ENCODE data around the gene C18orf32.
"Not testable (repeated sequence)": the region's sequence is repeated elsewhere in the genome, so short reads cannot be mapped to it uniquely, and the experiment has no call there.

Gene C18orf32

DNA sequence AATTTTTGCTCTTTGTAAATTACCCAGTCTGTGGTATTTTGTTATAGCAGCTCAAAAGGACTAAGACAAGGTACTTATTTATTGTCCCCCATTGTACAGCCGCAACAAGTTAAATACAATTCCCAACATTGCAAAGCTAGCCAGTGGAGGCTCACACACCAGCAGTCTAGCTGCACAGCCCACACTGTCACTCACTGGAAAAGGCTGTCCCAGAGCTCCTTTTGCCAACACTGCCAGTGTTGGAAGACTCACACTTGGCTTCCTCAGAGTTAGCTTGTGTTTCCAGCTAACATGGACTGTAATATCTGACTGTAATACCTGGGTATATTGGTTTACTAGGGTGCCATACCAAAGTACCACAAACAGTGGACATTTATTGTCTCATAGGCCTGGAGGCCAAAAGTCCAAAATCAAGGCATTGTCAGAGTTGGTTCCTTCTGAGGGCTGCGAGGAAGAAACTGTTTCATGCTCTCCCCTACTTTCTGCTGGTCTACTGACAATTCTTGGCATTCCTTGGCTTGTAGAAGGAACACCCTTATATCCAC is 19.9 kb downstream of the C18orf32 start:
- no peak for DNase-seq

DNA sequence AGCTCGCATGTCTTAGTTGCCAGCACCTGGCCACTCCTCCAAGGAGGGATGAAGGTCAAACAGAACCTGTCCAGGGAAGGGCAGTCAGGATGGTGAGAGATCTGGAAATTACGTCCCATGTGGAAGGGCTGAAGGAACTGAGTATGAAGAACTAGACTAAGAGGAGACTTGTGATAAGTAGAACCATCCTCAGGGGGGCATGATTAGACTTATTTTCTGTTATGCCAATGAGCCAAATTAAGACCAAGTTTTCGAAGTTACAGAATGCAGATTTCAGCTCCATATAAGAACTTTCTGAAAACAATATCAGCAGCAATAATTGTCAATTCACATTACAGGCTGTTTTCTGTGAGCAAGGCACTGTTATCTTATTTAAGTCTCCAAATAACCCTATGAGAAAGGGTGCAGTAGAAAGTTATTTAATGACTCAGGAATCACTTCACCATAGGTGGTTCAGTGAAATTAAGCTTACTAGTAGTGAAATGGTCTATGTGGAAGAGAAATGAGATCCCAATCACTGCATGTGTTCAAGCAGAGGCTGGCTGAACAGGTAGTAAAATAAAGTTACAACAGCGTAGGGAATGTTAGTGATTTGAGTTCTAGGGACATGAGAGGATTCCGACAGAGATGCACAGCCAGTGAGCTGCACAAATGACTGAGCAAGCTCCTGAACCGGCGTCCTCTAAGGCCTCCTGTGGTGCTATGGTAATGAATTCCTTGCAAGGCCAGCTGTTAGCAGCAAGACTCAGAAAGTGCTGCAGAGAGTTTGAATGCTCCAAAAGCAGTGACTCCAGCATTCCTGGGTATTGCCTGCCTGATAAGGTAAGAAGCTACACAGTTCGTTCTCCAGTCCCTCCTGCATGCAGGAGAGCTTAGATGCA is 22.1 kb downstream of the C18orf32 start:
- DNase-seq, result no peak

DNA sequence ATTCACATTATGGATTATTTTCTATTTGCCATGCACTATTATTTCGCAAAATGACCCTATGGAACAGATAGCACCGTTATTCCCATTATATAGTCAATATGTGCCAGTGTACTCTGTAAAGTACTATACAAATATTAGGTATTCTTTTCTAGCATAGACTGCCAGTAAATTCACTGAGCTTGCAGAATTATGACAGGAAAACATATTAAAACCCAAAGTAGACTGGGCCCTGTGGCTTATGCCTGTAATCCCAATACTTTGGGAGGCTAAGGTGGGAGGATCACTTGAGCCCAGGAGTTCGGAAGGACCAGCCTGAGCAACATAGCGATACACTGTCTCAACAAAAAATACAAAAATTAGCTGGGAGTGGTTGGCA is 25.4 kb downstream of the C18orf32 start:
- DNase-seq, result no peak

DNA sequence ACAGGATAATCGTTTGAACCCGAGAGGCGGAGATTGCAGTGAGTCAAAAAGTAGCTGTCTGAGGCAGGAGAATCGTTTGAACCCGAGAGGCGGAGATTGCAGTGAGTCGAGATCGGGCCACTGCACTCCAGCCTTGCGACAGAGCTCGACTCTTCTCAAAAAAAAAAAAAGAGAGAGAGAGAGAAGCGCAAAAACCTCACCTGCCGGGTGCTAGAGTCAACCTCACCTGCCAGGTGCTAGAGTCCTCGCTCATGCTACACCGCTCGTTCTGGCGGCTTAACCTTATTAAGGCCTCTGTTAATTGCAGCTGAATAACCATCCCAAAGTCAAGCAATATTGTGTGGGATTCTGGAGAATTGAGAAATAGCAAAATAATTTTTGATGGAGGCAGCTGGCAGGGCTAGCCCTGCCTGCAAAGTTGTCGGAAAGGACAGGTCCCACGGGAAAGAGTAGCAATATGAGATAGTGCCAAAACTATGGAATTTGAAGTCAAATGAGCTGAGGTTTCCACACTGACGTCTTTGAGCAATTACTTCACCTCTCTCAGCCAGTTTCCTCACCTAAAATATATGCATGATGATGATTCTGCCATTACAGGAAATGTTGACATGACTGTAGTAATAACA is 25.9 kb downstream of the C18orf32 start:
- peak; percentile 57 for DNase-seq

DNA sequence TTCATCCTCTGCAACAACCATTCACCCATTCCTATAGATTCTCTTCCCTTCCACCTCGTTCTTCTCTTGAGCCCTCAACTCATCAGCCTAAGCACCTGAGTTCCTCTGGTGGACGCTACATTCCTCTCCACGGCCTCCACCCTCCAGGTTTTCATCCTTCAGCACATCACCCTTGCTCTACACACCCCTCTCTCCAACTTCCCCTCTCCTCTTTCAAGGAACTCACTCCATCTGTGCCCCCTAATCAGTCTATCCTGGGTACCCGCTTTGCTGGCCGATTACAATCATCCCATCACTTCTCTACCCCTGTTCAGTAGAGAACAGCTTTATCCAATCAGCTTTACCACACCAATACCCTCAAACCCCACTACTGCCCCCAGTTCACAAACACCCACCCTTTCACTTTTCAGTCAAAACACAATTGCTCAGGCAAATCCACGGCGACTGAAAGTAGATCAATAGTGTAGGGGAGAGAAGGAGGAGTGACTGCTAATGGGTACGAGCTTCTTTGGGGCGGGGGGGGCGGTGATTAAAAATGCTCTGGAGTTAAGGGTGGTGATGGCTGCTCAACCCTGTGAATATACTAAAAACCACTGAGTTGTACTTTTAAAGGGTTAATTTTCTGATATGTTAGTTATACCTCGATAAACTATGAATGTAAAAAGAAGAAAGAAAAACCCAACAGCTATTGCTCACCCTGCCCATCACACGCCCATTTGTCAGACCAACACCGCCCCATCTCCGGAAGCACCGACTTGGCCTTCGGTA is 27.4 kb downstream of the C18orf32 start:
- peak; percentile 18 for DNase-seq

DNA sequence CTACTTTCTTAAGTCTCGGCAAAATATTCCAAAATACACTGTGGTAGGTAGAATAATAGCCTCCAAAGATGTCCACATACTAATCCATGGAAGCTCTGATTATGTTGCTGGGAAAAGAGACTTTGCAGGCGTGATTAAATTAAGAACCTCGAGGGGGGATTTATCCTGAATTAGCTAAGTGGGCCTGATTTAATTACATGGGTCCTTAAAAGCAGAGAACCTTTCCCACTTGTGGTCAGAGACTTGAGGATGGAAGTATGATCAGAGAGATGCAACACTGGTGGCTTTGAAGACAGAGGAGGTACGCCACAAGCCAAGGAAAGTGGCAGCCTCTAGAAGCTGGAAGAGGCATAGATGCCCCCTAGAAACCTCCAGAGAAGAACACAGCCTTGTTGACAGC is 29.4 kb downstream of the C18orf32 start:
- DNase-seq, result no peak

DNA sequence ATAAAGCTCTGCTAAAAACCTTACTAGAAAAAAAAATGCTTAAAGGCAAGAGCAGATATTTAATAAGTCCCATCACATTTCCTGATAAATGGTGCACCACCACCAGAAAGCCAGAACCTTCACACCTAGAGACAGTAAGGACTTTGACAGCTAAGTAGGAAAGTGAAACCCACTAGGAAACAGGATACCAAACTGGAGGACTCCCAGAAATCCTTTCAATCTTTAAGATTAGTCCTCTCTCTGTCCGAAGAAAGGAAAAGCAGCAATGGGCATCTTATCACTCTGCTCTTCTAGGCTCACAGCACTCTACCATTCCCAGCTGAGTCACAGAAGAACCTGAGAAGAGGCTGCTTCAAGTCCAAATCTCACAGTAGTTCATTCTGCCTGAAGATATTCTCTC is 30.2 kb downstream of the C18orf32 start:
- no peak for DNase-seq

DNA sequence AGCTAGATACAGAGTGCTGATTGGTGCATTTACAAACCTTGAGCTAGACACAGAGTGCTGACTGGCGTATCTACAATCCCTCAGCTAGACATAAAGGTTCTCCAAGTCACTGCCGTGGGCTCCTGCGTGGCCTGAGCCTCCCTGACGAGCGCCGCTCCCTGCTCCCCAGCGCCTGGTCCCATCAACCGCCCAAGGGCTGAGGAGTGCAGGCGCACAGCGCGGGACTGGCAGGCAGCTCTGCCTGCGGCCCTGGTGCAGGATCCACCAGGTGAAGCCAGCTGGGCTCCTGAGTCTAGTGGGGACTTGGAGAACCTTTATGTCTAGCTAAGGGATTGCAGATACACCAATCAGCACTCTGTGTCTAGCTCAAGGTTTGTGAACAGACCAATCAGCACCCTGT is 34.5 kb downstream of the C18orf32 start:
- DNase-seq, result not testable (repeated sequence)

DNA sequence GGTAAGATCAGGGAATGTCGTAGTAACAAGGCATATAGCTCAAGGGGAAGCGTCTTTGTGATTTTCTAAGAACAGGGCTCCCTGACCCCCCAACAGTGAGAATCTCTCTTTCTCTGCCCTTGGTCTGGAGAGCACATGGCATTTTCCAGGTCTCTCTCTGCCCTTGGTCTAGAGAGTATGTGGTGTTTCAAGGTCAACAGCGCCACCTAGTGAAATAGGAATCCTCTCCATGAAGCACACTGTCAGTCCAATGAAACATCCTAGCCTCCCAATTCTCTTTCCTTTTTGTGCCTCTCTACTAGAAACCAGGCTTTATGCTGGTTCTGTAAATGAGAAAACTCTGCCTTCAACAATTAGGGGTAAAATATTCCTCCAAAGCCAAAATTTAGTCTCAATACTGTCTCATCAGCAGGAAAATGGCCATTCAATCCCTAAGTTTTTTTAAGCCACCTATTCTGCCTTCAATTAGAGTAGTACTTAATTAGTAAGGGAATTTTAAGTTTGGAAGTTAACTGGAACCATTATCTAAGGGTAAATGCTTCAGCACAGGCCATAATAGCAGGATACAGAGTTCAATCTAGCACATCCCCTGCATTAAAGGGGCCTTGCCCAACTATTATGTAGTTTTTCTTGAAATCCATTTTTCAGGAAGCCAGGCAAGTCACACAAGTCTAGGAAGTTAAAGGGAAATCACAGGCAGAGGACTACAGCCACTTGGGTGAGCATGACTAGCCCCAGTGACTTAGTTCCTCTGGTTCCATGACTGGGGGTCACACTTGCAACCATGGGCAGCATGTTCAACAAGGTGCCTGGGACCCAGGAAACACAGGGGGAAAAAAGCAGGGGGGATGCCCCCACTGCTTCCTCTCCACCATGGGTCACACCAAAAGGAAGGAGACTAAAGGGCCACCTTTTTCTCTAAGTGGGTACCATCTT is 39.0 kb downstream of the C18orf32 start:
- peak; percentile 58 for DNase-seq

DNA sequence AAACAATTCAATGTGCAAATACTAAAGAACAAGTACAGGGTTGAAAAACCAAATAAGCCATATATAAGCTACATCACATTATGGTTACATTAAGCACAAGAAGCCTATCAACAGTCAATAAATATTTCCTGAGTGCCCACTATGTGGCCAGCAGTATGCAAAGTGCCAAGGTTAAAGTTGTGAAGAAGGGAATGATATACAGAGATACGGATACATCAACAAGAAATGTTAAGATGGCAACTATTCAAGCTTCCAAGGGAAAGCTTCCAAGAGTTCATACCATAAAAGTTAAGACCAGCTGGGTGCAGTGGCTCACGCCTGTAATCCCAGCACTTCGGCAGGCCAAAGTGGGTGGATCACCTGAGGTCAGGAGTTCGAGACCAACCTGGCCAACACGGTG is 40.6 kb downstream of the C18orf32 start:
- no peak for DNase-seq

DNA sequence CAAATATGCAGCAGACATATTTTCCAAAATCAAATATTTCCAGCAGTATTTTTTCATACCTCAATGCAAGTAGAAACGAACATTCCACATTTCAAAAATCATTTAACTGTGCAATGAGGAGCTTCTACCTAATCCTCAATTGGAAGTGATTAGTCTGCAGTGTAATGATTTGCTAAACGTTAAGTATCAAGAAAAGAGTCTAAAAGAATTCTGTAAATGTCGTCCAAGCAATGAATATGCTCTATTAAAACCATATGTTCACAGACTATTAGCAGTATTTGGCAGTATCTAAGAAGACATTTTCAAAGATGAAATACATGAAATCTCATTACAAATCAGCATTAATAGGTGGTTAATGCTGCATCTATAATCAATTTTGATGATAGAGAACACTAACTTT is 42.5 kb downstream of the C18orf32 start:
- DNase-seq, result no peak

DNA sequence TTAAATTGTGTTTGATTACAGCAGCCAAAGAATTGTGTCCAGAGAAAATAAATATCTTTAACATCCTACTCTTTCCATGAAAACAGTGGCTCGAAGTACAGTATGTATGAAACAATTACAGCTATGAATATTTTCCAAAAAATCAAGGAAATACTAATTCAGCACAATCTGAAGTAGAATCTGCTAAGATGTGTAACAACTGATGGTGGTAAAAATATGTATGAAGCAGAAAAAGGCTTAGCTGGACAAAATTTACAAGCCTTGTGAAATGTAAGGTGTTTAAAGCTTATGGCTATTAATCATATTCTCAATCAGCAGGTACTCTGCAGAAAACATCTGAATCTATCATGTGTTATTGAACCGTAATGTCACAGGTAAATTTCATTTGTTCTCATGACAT is 43.2 kb downstream of the C18orf32 start:
- DNase-seq, result no peak

DNA sequence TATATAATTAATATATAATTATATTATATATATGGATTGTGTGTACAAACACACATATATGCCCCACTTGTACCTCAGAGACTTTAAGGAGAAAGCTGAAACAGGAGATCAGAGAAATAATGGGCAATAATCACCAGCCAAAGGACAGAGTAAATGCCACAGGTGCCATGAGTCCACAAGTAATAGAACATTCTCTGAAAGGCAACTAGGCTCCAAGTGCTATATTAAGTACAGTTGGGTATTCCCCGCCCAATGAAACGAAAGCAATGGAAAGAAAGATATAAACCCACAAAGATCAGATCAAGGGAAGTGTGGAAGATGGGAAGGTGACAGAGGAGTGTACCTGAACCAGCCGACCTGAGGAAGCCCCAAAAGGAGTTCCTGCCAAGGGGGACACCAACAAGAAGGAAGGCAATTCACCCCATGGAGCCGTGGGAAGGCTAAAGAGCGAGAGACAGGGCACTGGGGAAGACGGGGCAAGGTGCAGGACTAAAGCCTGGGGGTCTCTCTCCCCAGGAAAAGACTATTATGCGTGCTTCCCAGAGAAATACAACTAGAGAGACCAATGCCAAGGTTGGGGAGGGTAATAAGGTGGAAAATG is 45.6 kb downstream of the C18orf32 start:
- peak; percentile 4 for DNase-seq

DNA sequence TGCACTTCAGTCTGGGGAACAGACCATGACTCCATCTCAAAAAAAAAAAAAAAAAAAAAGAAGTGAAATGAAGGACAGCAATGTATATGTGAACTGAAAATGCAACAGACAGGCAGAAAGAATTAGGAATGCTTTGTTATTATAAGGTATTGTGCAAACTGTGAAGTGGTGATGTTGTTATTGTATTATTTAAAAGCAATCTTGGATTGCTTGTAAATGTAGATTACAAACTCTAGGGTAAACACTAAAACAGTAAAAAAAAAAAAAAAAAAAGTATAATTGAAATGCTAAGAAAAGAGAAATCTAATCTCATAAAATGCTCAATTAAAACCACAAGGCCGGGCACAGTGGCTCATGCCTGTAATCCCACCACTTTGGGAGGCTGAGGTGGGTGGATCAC is 51.9 kb downstream of the C18orf32 start:
- DNase-seq, result no peak

DNA sequence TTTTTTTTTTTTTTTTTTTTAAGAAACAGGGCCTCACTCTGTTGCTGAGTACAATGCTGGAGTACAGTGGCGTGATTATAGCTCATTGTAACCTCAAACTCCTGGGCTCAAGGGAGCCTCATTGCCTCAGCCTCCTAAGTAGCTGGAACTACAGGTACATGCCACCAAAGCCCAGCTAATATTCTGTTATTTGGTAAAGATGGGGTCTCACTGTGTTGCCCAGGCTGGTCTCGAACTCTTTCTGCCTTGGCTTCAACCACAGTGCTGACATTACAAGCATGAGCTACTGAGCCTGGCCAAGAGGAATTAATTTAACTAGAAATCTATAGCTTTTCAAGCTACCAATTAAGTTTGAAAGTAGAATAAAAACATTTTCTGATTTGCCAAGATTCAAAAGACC is 54.4 kb downstream of the C18orf32 start:
- DNase-seq, result no peak

DNA sequence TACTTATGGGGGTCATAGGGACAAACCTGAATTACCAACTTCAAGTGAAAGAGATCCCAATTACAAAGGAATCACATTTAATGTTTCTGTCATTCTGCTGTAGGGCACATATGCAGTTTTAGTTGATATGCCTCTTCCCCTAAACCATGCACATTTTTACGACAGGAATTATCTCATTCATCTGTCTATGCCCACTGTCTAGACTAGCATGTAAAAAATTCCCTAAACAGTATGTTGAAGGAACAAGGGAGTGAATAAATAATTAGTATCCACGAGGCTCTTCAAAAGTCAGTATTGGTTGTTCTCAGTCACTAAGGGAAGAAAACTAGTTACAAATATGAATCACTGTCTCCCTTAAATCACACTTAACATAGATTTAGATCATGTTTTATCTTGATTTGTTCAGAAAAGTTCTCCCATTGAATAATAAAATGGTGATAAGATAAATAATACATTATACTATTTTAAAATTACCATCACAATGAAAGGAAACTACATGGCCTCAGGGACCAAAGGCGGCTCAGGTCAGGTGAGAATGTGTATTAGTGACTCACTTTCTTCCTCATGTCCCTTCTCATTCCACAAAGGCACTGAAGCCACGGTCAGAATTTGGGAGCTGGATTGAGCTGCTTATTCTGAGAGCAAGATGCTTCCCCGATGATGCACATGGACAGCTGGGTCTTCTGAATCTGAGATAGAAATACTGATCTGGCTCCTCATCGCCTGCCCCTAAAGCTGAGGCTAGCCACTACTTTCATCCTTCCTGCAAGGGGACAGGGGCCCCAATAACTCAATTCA is 55.7 kb downstream of the C18orf32 start:
- no peak for DNase-seq
